T-cell (primary cell): Measurements from ENCODE around the gene A1BG. TPM values are rescaled to one million over a fixed set of nuclear protein-coding genes. Genes with fewer than 3 reads are reported as not detected.
"Not testable (repeated sequence)": the region's sequence is repeated elsewhere in the genome, so short reads cannot be mapped to it uniquely, and the experiment has no call there.

Experiments used
- ATAC-seq, 4 experiments: fragments of 200-7000 bp in 3 of 4; fragments of 150-1000 bp in 1 of 4; cut with Tn5 transposase; replicated peaks in 1 of 4; 1 replicate in 3 of 4; 2 replicates in 1 of 4; pipeline ENCODE4 v1.10.0; 2021; ENCODE audit warnings: moderate library complexity in 3 of 4, mild to moderate bottlenecking in 2 of 4, moderate number of reproducible peaks in 1 of 4
- CTCF ChIA-PET, 2 donors: fragments of 300-600 bp; sonication (Branson Sonifier 250); formaldehyde crosslinking; loops; one replicate each; lab custom pipeline; 2022; ENCODE audit warnings: antibody characterized with exemption in 2 of 2; lab: Charles Lee
- POLR2A ChIA-PET, 2 donors: fragments of 300-600 bp; sonication (Branson Sonifier 250); formaldehyde crosslinking; loops; one replicate each; lab custom pipeline; 2022; ENCODE audit warnings: antibody characterized with exemption in 2 of 2; lab: Charles Lee
- DNase-seq, 35 experiments: peaks; one replicate each; pipeline versions ENCODE4 v3.0.0 to v3.0.0-alpha.2; 2013 to 2023
- H3K27ac ChIP-seq: one replicate; pipeline ENCODE4 v1.5.1; 2013; ENCODE audit warnings: low read length
- H3K27me3 ChIP-seq, 2 experiments: replicated peaks in 1 of 2; 1 replicate in 1 of 2; 2 replicates in 1 of 2; pipeline versions ENCODE4 v1.6.1 to v1.7.0; 2013; ENCODE audit warnings: low read length in 1 of 2, mixed read lengths in 1 of 2; ENCODE audit not compliant: control insufficient read depth in 2 of 2, insufficient read depth in 2 of 2; ENCODE audit errors: extremely low read depth in 1 of 2
- H3K36me3 ChIP-seq, 2 donors: 1 replicate in 1 of 2; 2 replicates in 1 of 2; pipeline versions ENCODE4 v1.6.1 to v1.7.0; 2013; ENCODE audit warnings: low read length in 1 of 2; ENCODE audit not compliant: control insufficient read depth in 2 of 2, insufficient read depth in 1 of 2; ENCODE audit errors: extremely low read depth in 1 of 2
- H3K4me1 ChIP-seq, 2 experiments: 1 replicate in 1 of 2; 2 replicates in 1 of 2; pipeline versions ENCODE4 v1.6.1 to v1.7.0; 2013; ENCODE audit warnings: low read length in 2 of 2, mixed read lengths in 1 of 2; ENCODE audit not compliant: insufficient read depth in 2 of 2, control insufficient read depth in 1 of 2; ENCODE audit errors: extremely low read depth in 1 of 2
- H3K4me3 ChIP-seq, 2 donors: 1 replicate in 1 of 2; 2 replicates in 1 of 2; pipeline versions ENCODE4 v1.5.1 to v1.7.0; 2013; ENCODE audit warnings: mild to moderate bottlenecking in 2 of 2, low read length in 1 of 2, moderate library complexity in 1 of 2; ENCODE audit not compliant: control insufficient read depth in 1 of 2; ENCODE audit errors: extremely low read depth in 1 of 2
- H3K9me3 ChIP-seq: 2 replicates; pipeline ENCODE4 v1.7.0; 2013
- H3K27ac Mint-ChIP-seq, 2 donors: one replicate each; pipeline ENCODE4 v1.8.0; 2020 to 2021; ENCODE audit warnings: mild to moderate bottlenecking in 2 of 2, mixed read lengths in 2 of 2
- H3K27me3 Mint-ChIP-seq, 2 donors: one replicate each; pipeline ENCODE4 v1.8.0; 2021 to 2022; ENCODE audit warnings: mixed read lengths in 2 of 2
- H3K36me3 Mint-ChIP-seq: one replicate; pipeline ENCODE4 v1.8.0; 2021; ENCODE audit warnings: mixed read lengths
- H3K4me1 Mint-ChIP-seq, 3 donors: one replicate each; pipeline ENCODE4 v1.8.0; 2020 to 2022; ENCODE audit warnings: mixed read lengths in 3 of 3, mild to moderate bottlenecking in 1 of 3
- H3K4me3 Mint-ChIP-seq, 3 donors: one replicate each; pipeline ENCODE4 v1.8.0; 2020 to 2022; ENCODE audit warnings: mild to moderate bottlenecking in 3 of 3, mixed read lengths in 3 of 3, moderate library complexity in 3 of 3
- H3K9me3 Mint-ChIP-seq, 3 donors: one replicate each; pipeline ENCODE4 v1.8.0; 2020 to 2022; ENCODE audit warnings: mixed read lengths in 3 of 3
- WGBS: methylation state at CpG from one replicate; pipeline ENCODE4 v1.1.5; 2013; ENCODE audit warnings: missing lambda C conversion rate; ENCODE audit not compliant: insufficient coverage; 5-methylcytosine and 5-hydroxymethylcytosine counted together
- total RNA-seq, 35 experiments: library from RNA in 6 of 35; stranded (reverse) in 6 of 35; fragments of 120-200 nt in 1 of 35; gene quantifications; one replicate each; pipeline versions ENCODE4 v1.2.1 to v1.2.4 and lab custom pipeline; 2013 to 2026

The A1BG gene
- total RNA-seq, 5 donors from 2014 or later (not counting 1 experiment from before 2014, with no cell fraction given) = 15.4 to 31.1 (median 19.3) TPM

- Mint-ChIP-seq H3K27me3 (no peaks in the 10 kb centered on the region), H3K4me1 (peaks cover 24 to 30% (median 28%) of the 10 kb centered on the region in 3 donors), H3K36me3 (no peaks in the 10 kb centered on the region), H3K27ac (peak overlapping the region; percentile 94), H3K9me3 (no peaks in the 10 kb centered on the region), H3K4me3 (peak overlapping the region; percentile 87 to 95 (median 87))
- no peaks in the 10 kb centered on the region for H3K36me3 ChIP-seq
- H3K27me3 ChIP-seq = no peaks in the 10 kb centered on the region
- peak overlapping the region; percentile 90 for H3K27ac ChIP-seq
- H3K9me3 ChIP-seq = no peaks in the 10 kb centered on the region
- WGBS = under 1% methylated on average over 19 of the region's 24 CpGs
- CTCF ChIA-PET = no interaction called here
- peak in 1 of 35 experiments; percentile 29 for DNase-seq
- POLR2A ChIA-PET = no interaction called here
- H3K4me1 ChIP-seq = peaks cover 4 to 27% of the 10 kb centered on the region in 2 experiments
- H3K4me3 ChIP-seq = peak overlapping the region; percentile 52 to 73
- ATAC-seq = no peak
Observed at GRCh38 chr19:58380037-58380661, 26.9 kb upstream of the A1BG start.

DNA sequence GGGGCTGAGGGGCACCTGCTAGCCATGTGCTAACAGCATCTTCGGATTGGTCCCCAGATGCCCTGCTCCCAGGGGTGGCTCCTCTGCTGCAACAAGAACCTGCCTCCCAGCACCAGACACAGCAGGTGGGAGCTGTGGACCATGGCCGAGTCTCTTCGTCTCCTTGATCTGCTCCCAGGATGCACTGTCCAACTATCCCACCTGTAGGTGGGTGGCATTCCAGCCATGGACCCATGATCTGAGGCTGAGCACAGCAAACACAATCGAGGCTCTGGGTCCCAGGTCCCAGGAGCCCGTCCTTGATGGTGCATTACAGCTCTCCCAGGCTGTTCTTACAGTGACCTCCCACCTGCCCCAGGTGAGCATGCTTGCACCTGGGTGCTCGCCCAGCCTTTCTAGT is 26.0 kb upstream of the A1BG start:
- H3K36me3 Mint-ChIP-seq = no peaks in the 10 kb centered on the region
- CTCF ChIA-PET = no interaction called here

DNA sequence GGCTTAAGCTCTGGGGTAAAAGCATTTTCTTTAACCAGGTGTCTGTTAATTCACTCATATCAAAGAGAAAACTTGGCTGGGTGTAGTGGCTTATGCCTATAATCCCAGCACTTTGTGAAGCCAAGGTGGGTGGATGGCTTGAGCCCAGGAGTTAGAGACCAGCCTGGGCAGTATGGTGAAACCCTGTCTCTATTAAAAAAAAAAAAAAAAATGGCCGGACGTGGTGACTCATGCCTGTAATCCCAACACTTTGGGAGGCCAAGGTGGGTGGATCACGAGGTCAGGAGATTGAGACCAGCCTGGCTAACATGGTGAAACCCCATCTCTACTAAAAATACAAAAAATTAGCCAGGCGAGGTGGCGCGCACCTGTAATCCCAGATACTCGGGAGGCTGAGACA is 23.4 kb upstream of the A1BG start:
- H3K36me3 Mint-ChIP-seq, H3K27me3 Mint-ChIP-seq, CTCF ChIA-PET, H3K9me3 ChIP-seq, H3K27me3 ChIP-seq, H3K27ac ChIP-seq, H3K27ac Mint-ChIP-seq, ATAC-seq, H3K36me3 ChIP-seq, H3K9me3 Mint-ChIP-seq, DNase-seq, H3K4me3 Mint-ChIP-seq, H3K4me3 ChIP-seq: not testable (repeated sequence)
- H3K4me1 Mint-ChIP-seq = peaks cover 16 to 21% (median 18%) of the 10 kb centered on the region in 3 donors
- H3K4me1 ChIP-seq = peaks cover 4 to 20% of the 10 kb centered on the region in 2 experiments
- 95% methylated on average over 4 of the region's 7 CpGs for WGBS
- POLR2A ChIA-PET = interaction anchor here in 1 of 2 donors (0.7 kb wide), 1 partner anchor 745 kb away, joined by 7 read pairs; no protein-coding TSS in a partner anchor

More for the DNA sequence above, 26.0 kb upstream of the A1BG start:
- no peak overlapping the region for H3K4me3 ChIP-seq
- H3K27ac Mint-ChIP-seq = peak overlapping the region; percentile 94
- ATAC-seq (no peak), DNase-seq (no peak)
- H3K36me3 ChIP-seq = no peaks in the 10 kb centered on the region
- H3K9me3 ChIP-seq = no peaks in the 10 kb centered on the region
- POLR2A ChIA-PET = no interaction called here
- H3K4me1 ChIP-seq = peaks cover 4 to 27% of the 10 kb centered on the region in 2 experiments
- no peaks in the 10 kb centered on the region for H3K27me3 Mint-ChIP-seq
- 87% methylated on average over 5 of the region's 6 CpGs for WGBS
- peaks cover 24 to 30% (median 28%) of the 10 kb centered on the region in 3 donors for H3K4me1 Mint-ChIP-seq
- H3K27ac ChIP-seq = peak overlapping the region; percentile 24
- peak overlapping the region; percentile 87 to 95 (median 87) for H3K4me3 Mint-ChIP-seq
- no peaks in the 10 kb centered on the region for H3K9me3 Mint-ChIP-seq
- no peaks in the 10 kb centered on the region for H3K27me3 ChIP-seq

DNA sequence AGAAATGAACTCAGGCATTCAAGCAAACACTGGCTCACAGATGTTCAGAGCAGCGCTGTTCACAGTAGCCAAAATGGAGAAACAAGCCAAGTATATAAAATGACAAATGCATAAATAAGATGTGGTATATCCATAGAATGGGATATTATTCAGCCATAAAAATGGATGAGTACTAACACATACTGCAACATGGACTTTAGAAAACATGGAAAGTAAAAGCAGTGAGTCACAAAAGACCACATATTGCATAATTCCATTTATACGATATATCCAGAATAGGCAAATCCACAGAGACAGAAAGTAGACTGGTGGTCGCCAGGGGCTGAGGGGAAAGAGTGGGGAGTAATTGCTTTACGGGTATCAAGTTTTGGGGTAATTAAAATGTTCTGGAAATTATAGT is 20.9 kb upstream of the A1BG start:
- Mint-ChIP-seq H3K27me3 (no peaks in the 10 kb centered on the region), H3K4me1 (peaks cover 0 to 5% (median 0%) of the 10 kb centered on the region in 3 donors), H3K9me3 (no peaks in the 10 kb centered on the region), H3K27ac (no peak overlapping the region), H3K4me3 (no peak overlapping the region), H3K36me3 (no peaks in the 10 kb centered on the region)
- ChIA-PET POLR2A (no interaction called here), CTCF (no interaction called here)
- WGBS = no CpG with 5 or more reads among the region's 4 CpGs
- Histone ChIP-seq H3K36me3 (no peaks in the 10 kb centered on the region), H3K4me3 (no peak overlapping the region), H3K27ac (no peak overlapping the region), H3K27me3 (no peaks in the 10 kb centered on the region), H3K4me1 (peaks cover 0 to 2% of the 10 kb centered on the region in 2 experiments), H3K9me3 (no peaks in the 10 kb centered on the region)
- ATAC-seq = no peak
- DNase-seq = no peak

DNA sequence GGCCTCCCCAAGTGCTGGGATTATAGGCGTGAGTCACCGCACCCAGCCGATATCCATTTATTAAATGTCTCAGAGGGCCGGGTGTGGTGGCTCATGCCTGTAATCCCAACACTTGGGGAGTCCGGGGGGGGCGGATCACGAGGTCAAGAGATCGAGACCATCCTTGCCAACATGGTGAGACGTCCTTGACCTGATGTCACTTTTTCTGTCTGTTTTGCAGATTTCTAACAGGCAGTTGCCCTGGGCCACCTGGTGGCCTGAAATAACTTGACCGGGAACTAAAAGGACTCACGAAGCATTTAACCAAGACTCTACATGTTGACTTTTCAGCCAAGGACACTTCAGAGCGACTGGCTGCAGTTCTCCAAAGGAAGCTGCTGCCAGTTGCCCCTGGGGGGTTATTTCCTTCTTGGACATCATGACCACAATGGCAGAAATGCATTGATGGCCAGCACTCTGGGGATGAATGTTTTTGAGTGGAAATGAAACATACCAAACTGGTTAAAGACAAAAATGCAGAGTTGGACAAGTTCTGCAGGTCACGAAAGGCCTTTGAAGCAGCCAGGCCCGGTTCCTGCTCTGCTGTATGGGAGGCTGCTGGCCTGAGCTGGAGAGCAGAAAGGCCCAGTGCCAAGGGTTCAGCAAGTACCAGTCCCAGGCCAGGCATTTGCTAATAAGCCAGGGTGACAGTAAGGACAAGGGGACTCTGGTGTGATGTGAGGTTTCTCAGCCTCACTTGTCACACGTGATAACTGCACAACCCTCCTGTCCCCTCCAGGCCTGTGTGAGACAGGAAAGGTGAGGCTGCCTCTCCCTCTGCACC is 19.2 kb upstream of the A1BG start:
- H3K27me3 ChIP-seq = no peaks in the 10 kb centered on the region
- no peaks in the 10 kb centered on the region for H3K4me1 ChIP-seq
- no peak overlapping the region for H3K4me3 ChIP-seq
- H3K36me3 ChIP-seq = no peaks in the 10 kb centered on the region
- POLR2A ChIA-PET = no interaction called here
- H3K9me3 ChIP-seq = no peaks in the 10 kb centered on the region
- CTCF ChIA-PET = no interaction called here
- Mint-ChIP-seq H3K36me3 (no peaks in the 10 kb centered on the region), H3K9me3 (no peaks in the 10 kb centered on the region), H3K27me3 (no peaks in the 10 kb centered on the region), H3K4me3 (no peak overlapping the region), H3K4me1 (no peaks in the 10 kb centered on the region), H3K27ac (no peak overlapping the region)
- no peak for DNase-seq
- no peak overlapping the region for H3K27ac ChIP-seq
- no peak for ATAC-seq
- WGBS = 92% methylated on average over 14 of the region's 15 CpGs

DNA sequence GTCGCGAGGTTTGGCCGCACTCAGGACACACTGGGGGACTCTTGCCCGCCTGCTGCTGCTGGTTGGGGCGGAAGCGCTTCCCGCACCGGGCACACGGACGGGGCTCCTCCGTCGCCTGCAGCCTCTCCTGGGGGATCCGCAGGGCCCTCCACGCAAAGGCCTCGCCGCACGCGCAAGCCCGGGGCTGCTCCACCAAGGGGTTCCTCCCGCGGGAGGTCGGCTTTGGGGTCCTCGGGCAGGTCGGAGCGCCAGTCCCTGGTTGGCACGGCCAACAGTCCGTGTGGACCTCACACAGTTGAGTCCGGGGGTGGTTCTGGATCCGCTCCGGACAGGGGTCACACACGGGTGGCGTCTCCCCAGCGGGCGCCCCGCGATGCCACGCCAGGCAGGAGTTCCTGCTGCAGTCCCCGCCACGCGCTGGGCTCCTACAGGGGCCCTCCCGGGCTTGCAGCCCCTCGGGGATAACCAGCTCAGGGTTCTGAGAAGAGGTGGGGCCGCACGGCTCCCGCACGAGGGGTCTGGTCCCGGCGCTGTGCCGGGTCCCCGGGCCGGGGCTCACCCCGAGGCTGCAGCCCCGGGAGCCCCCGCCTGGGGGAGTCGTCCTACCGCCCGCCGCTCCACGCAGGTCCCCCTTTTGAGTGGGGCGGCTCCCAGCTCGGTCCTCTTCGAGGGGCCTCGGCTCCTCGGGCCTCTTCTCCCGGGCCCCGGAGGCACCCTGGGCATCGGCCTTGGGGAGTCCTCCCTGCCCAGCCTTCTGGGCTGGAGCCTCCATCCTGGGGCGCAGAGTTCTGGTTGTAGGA is 15.5 kb upstream of the A1BG start:
- ChIA-PET CTCF (no interaction called here), POLR2A (no interaction called here)
- Mint-ChIP-seq H3K9me3 (no peaks in the 10 kb centered on the region), H3K4me1 (no peaks in the 10 kb centered on the region), H3K27me3 (no peaks in the 10 kb centered on the region), H3K27ac (no peak overlapping the region), H3K36me3 (no peaks in the 10 kb centered on the region), H3K4me3 (no peak overlapping the region)
- H3K36me3 ChIP-seq = no peaks in the 10 kb centered on the region
- no peak overlapping the region for H3K4me3 ChIP-seq
- H3K27me3 ChIP-seq = no peaks in the 10 kb centered on the region
- no peak for ATAC-seq
- H3K4me1 ChIP-seq = peaks cover 0 to 2% of the 10 kb centered on the region in 2 experiments
- WGBS = 96% methylated on average over 47 of the region's 68 CpGs
- H3K9me3 ChIP-seq = no peaks in the 10 kb centered on the region
- no peak for DNase-seq
- H3K27ac ChIP-seq = no peak overlapping the region
